ENCODE results near the gene RCCD1. TPM values are rescaled to one million over a fixed set of nuclear protein-coding genes. Genes with fewer than 3 reads are reported as not detected.
A peak's percentile ranks its signal among the peaks of the same experiment; 100 is the strongest.

Gene RCCD1
- total and polyA plus RNA-seq, 9 of the 15 experiments (the other 6 are each of a cell fraction or from before 2014, with no cell fraction given): 11.1 to 51.4 (median 24.7) TPM

- TF ChIP-seq SMAD4 (CRISPR knock-in tag; conservative IDR thresholded peaks at IDR 0.05): peak; percentile 49
- TF ChIP-seq KLF13 (tag; IDR thresholded peaks at IDR 0.05; ENCODE audit: borderline replicate concordance, low read depth): peak; percentile 61; the same call in 1 of the 2 replicates
- TF ChIP-seq ZNF263 (CRISPR knock-in tag; IDR thresholded peaks at IDR 0.05; ENCODE audit: borderline replicate concordance): peak; percentile 92
- TF ChIP-seq JUND (IDR thresholded peaks at IDR 0.05; ENCODE audit: borderline replicate concordance, low read depth, low read length): peak; percentile 66
- TF ChIP-seq JUND (tag; IDR thresholded peaks at IDR 0.05; ENCODE audit: borderline replicate concordance, low read depth, low read length): peak; percentile 41; the same call in 1 of the 3 replicates
- no peak for TF ChIP-seq CHD4 (IDR thresholded peaks at IDR 0.05; ENCODE audit: insufficient read depth, insufficient replicate concordance, low read depth, low read length, poor library complexity, severe bottlenecking)
- TF ChIP-seq BHLHE40 (IDR thresholded peaks at IDR 0.05; ENCODE audit: low read length): peak; percentile 42
- no peak for TF ChIP-seq ETS2 (tag; IDR thresholded peaks at IDR 0.05; ENCODE audit: borderline replicate concordance, poor library complexity, severe bottlenecking)
- TF ChIP-seq ZBTB2 (IDR thresholded peaks at IDR 0.05): peak; percentile 24; the same call in 1 of the 2 replicates
- TF ChIP-seq AFF4 (CRISPR knock-in tag; IDR thresholded peaks at IDR 0.05): peak; percentile 82; the same call in 1 of the 2 replicates
- 0 out of 2 replicates have a peak, but pooled peaks have one; percentile 38 for TF ChIP-seq RBM14 (IDR thresholded peaks at IDR 0.05; ENCODE audit: borderline replicate concordance, insufficient read depth, low read depth, low read length)
- TF ChIP-seq CHD1 (IDR thresholded peaks at IDR 0.05; ENCODE audit: low read length): peak; percentile 91
- TF ChIP-seq POLR2B (IDR thresholded peaks at IDR 0.05; ENCODE audit: low read depth, partially characterized antibody): peak; percentile 81
- TF ChIP-seq MYC (IDR thresholded peaks at IDR 0.05; ENCODE audit: low read depth, low read length): peak; percentile 80
- TF ChIP-seq MYC (CRISPR knock-in tag; IDR thresholded peaks at IDR 0.05; ENCODE audit: borderline replicate concordance, low read depth): no peak; the same call in 1 of the 2 replicates
- TF ChIP-seq TBL1XR1 (IDR thresholded peaks at IDR 0.05; ENCODE audit: low read length in 2 of 2): peak in 1 of 2 experiments; percentile 6; a peak in 1 of 4 replicates
- TF ChIP-seq ZNF431 (CRISPR knock-in tag; IDR thresholded peaks at IDR 0.05): 0 out of 2 replicates have a peak, but pooled peaks have one; percentile 2
- no peak for TF ChIP-seq ZNF507 (tag; conservative IDR thresholded peaks at IDR 0.05)
- TF ChIP-seq CBX3 (IDR thresholded peaks at IDR 0.05; ENCODE audit: borderline replicate concordance in 1 of 2, low read length in 2 of 2): peak in 1 of 2 experiments; percentile 58; a peak in 1 of 3 replicates
- TF ChIP-seq MAZ (CRISPR knock-in tag; conservative IDR thresholded peaks at IDR 0.05 in 1 of 2, IDR thresholded peaks at IDR 0.05 in 1 of 2): peak in 1 of 2 experiments; percentile 84; a peak in 3 of 4 replicates
- peak; percentile 8; the same call in 1 of the 2 replicates for TF ChIP-seq RAD51 (IDR thresholded peaks at IDR 0.05; ENCODE audit: borderline replicate concordance, low read depth)
Observed at GRCh38 chr15:90931828-90932659, 22.6 kb upstream of the RCCD1 start, which contains the start of gene HDDC3 (continued).

All from K562 (cell line).